GM23338 (cell line): ENCODE data around the gene CPSF3. TPM values are rescaled to one million over a fixed set of nuclear protein-coding genes. Genes with fewer than 3 reads are reported as not detected.

Source experiments
- ATAC-seq: fragments of 200-7000 bp; cut with Tn5 transposase; 3 replicates; pipeline ENCODE4 v1.9.1; 2020
- DNase-seq: peaks from one replicate; pipeline ENCODE4 v3.0.0-alpha.2; 2015; ENCODE audit warnings: low spot score
- H2AFZ ChIP-seq: fragments of 200-600 bp; sonication (generic); 2 replicates; pipeline ENCODE4 v1.8.0; 2016; ENCODE audit warnings: antibody characterized with exemption, mild to moderate bottlenecking, moderate library complexity
- H3F3A ChIP-seq: fragments of 200-600 bp; sonication (generic); replicated peaks from 2 replicates; pipeline ENCODE4 v1.8.0; 2017; ENCODE audit warnings: antibody characterized with exemption, mixed run types, low read depth
- H3K27ac ChIP-seq: fragments of 200-600 bp; sonication (generic); 2 replicates; pipeline ENCODE4 v1.6.1; 2016; ENCODE audit warnings: low read depth
- H3K27me3 ChIP-seq: fragments of 200-600 bp; sonication (generic); 2 replicates; pipeline ENCODE4 v1.8.0; 2016; ENCODE audit warnings: mild to moderate bottlenecking, mixed run types, moderate library complexity; ENCODE audit not compliant: insufficient read depth
- H3K36me3 ChIP-seq: fragments of 200-600 bp; sonication (generic); 2 replicates; pipeline ENCODE4 v1.8.0; 2016; ENCODE audit warnings: mild to moderate bottlenecking; ENCODE audit not compliant: insufficient read depth
- H3K4me1 ChIP-seq: fragments of 200-600 bp; sonication (generic); 2 replicates; pipeline ENCODE4 v1.8.0; 2016; ENCODE audit warnings: mild to moderate bottlenecking, moderate library complexity; ENCODE audit not compliant: insufficient read depth
- H3K4me2 ChIP-seq: fragments of 200-600 bp; sonication (generic); 2 replicates; pipeline ENCODE4 v1.7.1; 2017; ENCODE audit warnings: mixed run types
- H3K4me3 ChIP-seq: fragments of 200-600 bp; sonication (generic); 2 replicates; pipeline ENCODE4 v1.6.1; 2016; ENCODE audit warnings: mixed run types
- H3K79me2 ChIP-seq: fragments of 200-600 bp; sonication (generic); replicated peaks from 2 replicates; pipeline ENCODE4 v1.8.0; 2017; ENCODE audit warnings: mild to moderate bottlenecking; ENCODE audit not compliant: insufficient read depth
- H3K9me2 ChIP-seq: fragments of 200-600 bp; sonication (generic); 2 replicates; pipeline ENCODE4 v1.8.0; 2017; ENCODE audit not compliant: insufficient read depth
- H4K20me1 ChIP-seq: fragments of 200-600 bp; sonication (generic); replicated peaks from 2 replicates; pipeline ENCODE4 v1.8.0; 2017; ENCODE audit warnings: mild to moderate bottlenecking; ENCODE audit not compliant: insufficient read depth
- H3K27ac Mint-ChIP-seq: 2 replicates; pipeline ENCODE4 v1.8.0; 2020; ENCODE audit warnings: inconsistent platforms, mild to moderate bottlenecking, moderate library complexity, mixed read lengths
- H3K27me3 Mint-ChIP-seq: 3 replicates; pipeline ENCODE4 v1.8.0; 2022; ENCODE audit warnings: low read depth, mild to moderate bottlenecking, moderate library complexity, mixed read lengths, inconsistent platforms; ENCODE audit not compliant: insufficient read depth, poor library complexity
- H3K36me3 Mint-ChIP-seq: 3 replicates; pipeline ENCODE4 v1.8.0; 2021; ENCODE audit warnings: low read depth, mild to moderate bottlenecking, inconsistent platforms, moderate library complexity, mixed read lengths
- H3K4me1 Mint-ChIP-seq: 3 replicates; pipeline ENCODE4 v1.8.0; 2020; ENCODE audit warnings: mild to moderate bottlenecking, inconsistent platforms, mixed read lengths
- H3K4me3 Mint-ChIP-seq: 3 replicates; pipeline ENCODE4 v1.8.0; 2021; ENCODE audit warnings: moderate library complexity, mild to moderate bottlenecking, inconsistent platforms, mixed read lengths
- H3K9me3 Mint-ChIP-seq: 3 replicates; pipeline ENCODE4 v1.8.0; 2020; ENCODE audit warnings: moderate library complexity, mild to moderate bottlenecking, inconsistent platforms, mixed read lengths
- CREB1 ChIP-seq: fragments of 250-450 bp; sonication (Bioruptor Pico); IDR thresholded peaks from 2 replicates; pipeline ENCODE4 v1.5.0; 2020; ENCODE audit warnings: low read depth, mild to moderate bottlenecking, moderate library complexity
- EZH2 ChIP-seq: fragments of 200-600 bp; sonication (generic); IDR thresholded peaks from one replicate; pipeline ENCODE4 v1.8.0; 2017; ENCODE audit warnings: antibody characterized with exemption, mild to moderate bottlenecking, low read depth; ENCODE audit not compliant: unreplicated experiment
- EZH2phosphoT487 ChIP-seq: fragments of 200-600 bp; sonication (generic); IDR thresholded peaks from one replicate; pipeline ENCODE4 v1.8.1; 2018; ENCODE audit warnings: antibody characterized with exemption; ENCODE audit not compliant: unreplicated experiment
- NANOG ChIP-seq: IDR thresholded peaks from 2 replicates; pipeline ENCODE4 v1.6.1; 2016; ENCODE audit warnings: antibody characterized with exemption, borderline replicate concordance
- POLR2AphosphoS5 ChIP-seq: IDR thresholded peaks from 2 replicates; pipeline ENCODE4 v1.6.1; 2016; ENCODE audit warnings: antibody characterized with exemption, low read depth
- STAT1 ChIP-seq: IDR thresholded peaks from one replicate; pipeline ENCODE4 v1.6.1; 2016; ENCODE audit warnings: antibody characterized with exemption; ENCODE audit not compliant: unreplicated experiment
- ZNF114 ChIP-seq: fragments of 250-450 bp; sonication (Bioruptor Pico); IDR thresholded peaks from 2 replicates; pipeline ENCODE4 v1.5.0; 2020; ENCODE audit warnings: mild to moderate bottlenecking, moderate library complexity
- polyA plus RNA-seq: library from polyadenylated mRNA; unstranded; fragments of >200 nt; fragmentation: Nextera tagmentation; extraction: Ambion mirVana; gene quantifications from 2 replicates; pipeline ENCODE4 v1.2.1, GENCODE V29; 2016
- total RNA-seq: library from RNA; depleted of rRNA; stranded (reverse); fragments of >200 nt; shearing (Covaris generic); gene quantifications from 2 replicates; pipeline ENCODE4 v1.2.3, GENCODE V29; 2014
- TF ChIP-seq, protein P1 (sequence below), 2 experiments: fragments of 200-600 bp in 1 of 2; sonication (generic) in 1 of 2; conservative IDR thresholded peaks; 2 replicates each; pipeline versions ENCODE4 v1.5.1 to v1.6.1; 2016 to 2017; ENCODE audit warnings: antibody characterized with exemption in 2 of 2, low read depth in 2 of 2, mild to moderate bottlenecking in 2 of 2, moderate library complexity in 1 of 2
- TF ChIP-seq, protein P2 (sequence below): IDR thresholded peaks from 2 replicates; pipeline ENCODE4 v1.6.1; 2016; ENCODE audit warnings: antibody characterized with exemption

Gene CPSF3
- total and polyA plus RNA-seq, 2 experiments from 2014 or later, result 77.1 to 105 TPM

DNA sequence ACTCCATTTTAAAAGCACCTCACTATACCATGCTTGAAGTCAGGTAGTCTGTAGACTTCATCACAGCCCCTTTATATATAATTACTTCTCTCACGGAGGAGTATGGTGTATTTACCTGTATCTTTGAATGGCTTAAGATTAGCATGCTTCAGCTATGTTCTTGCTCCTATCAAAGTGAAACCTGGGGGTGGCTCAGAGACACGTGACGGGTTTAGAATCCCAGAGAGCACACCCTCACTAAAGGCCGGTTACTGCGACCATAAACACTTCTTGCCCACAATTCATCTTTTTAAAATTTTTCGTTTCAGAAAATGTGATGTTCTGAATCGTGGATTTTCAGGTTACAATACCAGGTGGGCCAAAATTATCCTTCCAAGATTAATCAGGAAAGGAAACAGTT lies 54.5 kb downstream of the CPSF3 start (continued):
- TF ChIP-seq EZH2 (no peak), CREB1 (CRISPR knock-in tag) (no peak), POLR2AphosphoS5 (no peak), STAT1 (no peak), EZH2phosphoT487 (no peak), ZNF114 (CRISPR knock-in tag) (no peak)
- TF ChIP-seq, protein P1, sequence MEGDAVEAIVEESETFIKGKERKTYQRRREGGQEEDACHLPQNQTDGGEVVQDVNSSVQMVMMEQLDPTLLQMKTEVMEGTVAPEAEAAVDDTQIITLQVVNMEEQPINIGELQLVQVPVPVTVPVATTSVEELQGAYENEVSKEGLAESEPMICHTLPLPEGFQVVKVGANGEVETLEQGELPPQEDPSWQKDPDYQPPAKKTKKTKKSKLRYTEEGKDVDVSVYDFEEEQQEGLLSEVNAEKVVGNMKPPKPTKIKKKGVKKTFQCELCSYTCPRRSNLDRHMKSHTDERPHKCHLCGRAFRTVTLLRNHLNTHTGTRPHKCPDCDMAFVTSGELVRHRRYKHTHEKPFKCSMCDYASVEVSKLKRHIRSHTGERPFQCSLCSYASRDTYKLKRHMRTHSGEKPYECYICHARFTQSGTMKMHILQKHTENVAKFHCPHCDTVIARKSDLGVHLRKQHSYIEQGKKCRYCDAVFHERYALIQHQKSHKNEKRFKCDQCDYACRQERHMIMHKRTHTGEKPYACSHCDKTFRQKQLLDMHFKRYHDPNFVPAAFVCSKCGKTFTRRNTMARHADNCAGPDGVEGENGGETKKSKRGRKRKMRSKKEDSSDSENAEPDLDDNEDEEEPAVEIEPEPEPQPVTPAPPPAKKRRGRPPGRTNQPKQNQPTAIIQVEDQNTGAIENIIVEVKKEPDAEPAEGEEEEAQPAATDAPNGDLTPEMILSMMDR (conservative IDR thresholded peaks at IDR 0.05; ENCODE audit: low read depth in 2 of 2), result no peak
- TF ChIP-seq, protein P2, sequence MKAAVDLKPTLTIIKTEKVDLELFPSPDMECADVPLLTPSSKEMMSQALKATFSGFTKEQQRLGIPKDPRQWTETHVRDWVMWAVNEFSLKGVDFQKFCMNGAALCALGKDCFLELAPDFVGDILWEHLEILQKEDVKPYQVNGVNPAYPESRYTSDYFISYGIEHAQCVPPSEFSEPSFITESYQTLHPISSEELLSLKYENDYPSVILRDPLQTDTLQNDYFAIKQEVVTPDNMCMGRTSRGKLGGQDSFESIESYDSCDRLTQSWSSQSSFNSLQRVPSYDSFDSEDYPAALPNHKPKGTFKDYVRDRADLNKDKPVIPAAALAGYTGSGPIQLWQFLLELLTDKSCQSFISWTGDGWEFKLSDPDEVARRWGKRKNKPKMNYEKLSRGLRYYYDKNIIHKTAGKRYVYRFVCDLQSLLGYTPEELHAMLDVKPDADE, result no peak

DNA sequence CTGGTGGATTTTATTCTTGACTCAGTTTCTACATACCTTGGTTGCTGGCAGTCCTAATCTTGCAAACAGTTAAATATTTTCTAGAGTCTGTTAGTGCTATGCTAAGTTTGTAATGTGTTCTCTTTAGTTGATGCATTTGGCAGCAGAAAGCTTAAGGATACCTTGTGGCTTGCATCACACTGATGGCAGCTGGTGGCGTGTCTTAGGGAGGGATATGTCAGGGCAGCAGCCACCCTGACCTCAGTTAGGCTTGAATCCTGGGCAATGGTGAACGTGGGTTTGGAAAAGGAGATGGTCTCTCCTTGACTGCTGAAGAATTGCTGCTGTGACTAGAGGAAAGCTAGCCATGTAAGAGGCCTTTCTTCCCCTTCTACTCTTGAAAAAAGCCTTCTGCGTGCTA lies 55.1 kb downstream of the CPSF3 start:
- Histone ChIP-seq H3K27ac (no peak overlapping the region), H3K4me2 (no peak overlapping the region), H3K79me2 (no peaks in the 10 kb centered on the region; the same call in 1 of the 2 replicates), H3K4me3 (no peak overlapping the region), H3K27me3 (peaks cover 22% of the 10 kb centered on the region), H2AFZ (no peak overlapping the region), H3K36me3 (no peaks in the 10 kb centered on the region; the same call in 1 of the 2 replicates), H3K9me2 (0 out of 2 replicates have a peak, but pooled peaks cover 3% of the 10 kb centered on the region), H3F3A (0 out of 2 replicates have a peak, but pooled peaks cover 8% of the 10 kb centered on the region), H4K20me1 (no peaks in the 10 kb centered on the region; the same call in 1 of the 2 replicates), H3K4me1 (peaks cover 12% of the 10 kb centered on the region)
- Mint-ChIP-seq H3K36me3 (0 out of 3 replicates have a peak, but pooled peaks cover 6% of the 10 kb centered on the region), H3K27ac (no peak overlapping the region; the same call in 1 of the 2 replicates), H3K4me3 (no peak overlapping the region), H3K4me1 (peaks cover 28% of the 10 kb centered on the region), H3K27me3 (peaks cover 14% of the 10 kb centered on the region), H3K9me3 (no peaks in the 10 kb centered on the region)
- no peak for DNase-seq
- no peak for ATAC-seq
- no peak for TF ChIP-seq NANOG
- TF ChIP-seq, protein P2, result no peak

DNA sequence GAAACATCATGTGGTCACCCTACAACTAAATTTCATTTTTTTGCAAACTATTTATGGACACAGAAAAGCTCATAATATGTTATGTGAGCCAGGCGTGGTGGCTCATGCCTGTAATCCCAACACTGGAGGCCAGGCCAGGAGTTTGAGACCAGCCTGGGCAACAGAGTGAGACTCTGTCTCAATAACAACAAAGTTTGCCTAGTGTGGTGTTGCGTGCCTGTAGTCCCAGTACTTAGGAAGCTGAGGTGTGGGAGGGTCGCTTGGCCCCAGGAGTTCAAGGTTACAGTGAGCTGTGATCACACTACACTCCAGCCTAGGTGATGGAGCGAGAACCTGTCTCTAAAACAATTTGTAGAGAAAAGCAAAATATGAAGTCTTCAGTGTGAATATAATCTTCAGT lies 56.7 kb downstream of the CPSF3 start:
- Histone ChIP-seq H3K27me3 (peaks cover 8% of the 10 kb centered on the region), H3K27ac (no peak overlapping the region), H3K79me2 (no peaks in the 10 kb centered on the region; the same call in 1 of the 2 replicates), H3K4me2 (no peak overlapping the region), H2AFZ (no peak overlapping the region), H3K36me3 (no peaks in the 10 kb centered on the region; the same call in 1 of the 2 replicates), H3K4me3 (no peak overlapping the region), H3K9me2 (0 out of 2 replicates have a peak, but pooled peaks cover 3% of the 10 kb centered on the region), H4K20me1 (no peaks in the 10 kb centered on the region; the same call in none of the 2 replicates), H3F3A (0 out of 2 replicates have a peak, but pooled peaks cover 5% of the 10 kb centered on the region), H3K4me1 (peaks cover 10% of the 10 kb centered on the region)
- Mint-ChIP-seq H3K27me3 (peaks cover 16% of the 10 kb centered on the region), H3K36me3 (peaks cover 17% of the 10 kb centered on the region), H3K9me3 (no peaks in the 10 kb centered on the region), H3K4me1 (peaks cover 28% of the 10 kb centered on the region), H3K27ac (no peak overlapping the region), H3K4me3 (no peak overlapping the region)
- TF ChIP-seq CREB1 (CRISPR knock-in tag), result no peak
- ATAC-seq (no peak), DNase-seq (no peak)
